NCI-H446 (cell line): ENCODE data around the gene COG8.
"Not testable (repeated sequence)": the region's sequence is repeated elsewhere in the genome, so short reads cannot be mapped to it uniquely, and the experiment has no call there.

ENCODE experiments used
- DNase-seq, 2 experiments: peaks; one replicate each; lab custom pipeline; 2025; lab: John Stamatoyannopoulos, UW

COG8 gene

GRCh38 chr16:69318911-69319289, 20.5 kb downstream of the COG8 start:
- no peak for DNase-seq

- DNase-seq, result no peak
Observed at GRCh38 chr16:69318177-69318910, 21.0 kb downstream of the COG8 start.

- DNase-seq, result no peak
Observed at GRCh38 chr16:69316595-69317034, 22.7 kb downstream of the COG8 start.

- DNase-seq, result no peak
Observed at GRCh38 chr16:69315486-69316311, 23.7 kb downstream of the COG8 start.

- no peak for DNase-seq
Observed at GRCh38 chr16:69314534-69314933, 24.8 kb downstream of the COG8 start.

GRCh38 chr16:69313469-69313868, 25.9 kb downstream of the COG8 start:
- no peak for DNase-seq

GRCh38 chr16:69311533-69312387, 27.6 kb downstream of the COG8 start:
- peak in 1 of 2 experiments; percentile 13 for DNase-seq

GRCh38 chr16:69310653-69311532, 28.5 kb downstream of the COG8 start, which contains the start of gene VPS4A:
TSS of gene VPS4A (plus strand) at chr16:69311350. CDS start at chr16:69311512, 162 bp downstream.
- peak; percentile 79 to 88 for DNase-seq

GRCh38 chr16:69309316-69309715, 30.0 kb downstream of the COG8 start:
- no peak for DNase-seq

GRCh38 chr16:69307856-69308255, 31.5 kb downstream of the COG8 start:
- DNase-seq, result no peak

GRCh38 chr16:69307091-69307490, 32.3 kb downstream of the COG8 start:
- DNase-seq, result no peak

- DNase-seq, result no peak
Observed at GRCh38 chr16:69306031-69306430, 33.3 kb downstream of the COG8 start.

- DNase-seq, result no peak
Observed at GRCh38 chr16:69302301-69302700, 37.1 kb downstream of the COG8 start.

GRCh38 chr16:69301861-69302260, 37.5 kb downstream of the COG8 start:
- DNase-seq, result no peak

GRCh38 chr16:69301187-69301586, 38.2 kb downstream of the COG8 start:
- DNase-seq, result no peak

- DNase-seq, result no peak
Observed at GRCh38 chr16:69298261-69298660, 41.1 kb downstream of the COG8 start.

- DNase-seq, result not testable (repeated sequence)
Observed at GRCh38 chr16:69296771-69297170, 42.6 kb downstream of the COG8 start.

- no peak for DNase-seq
Observed at GRCh38 chr16:69294051-69294450, 45.3 kb downstream of the COG8 start.

GRCh38 chr16:69293401-69293800, 46.0 kb downstream of the COG8 start:
- no peak for DNase-seq

GRCh38 chr16:69291657-69292056, 47.7 kb downstream of the COG8 start:
- DNase-seq, result not testable (repeated sequence)
